ENCODE measurements around the gene ENGASE. TPM values are rescaled to one million over a fixed set of nuclear protein-coding genes. Genes with fewer than 3 reads are reported as not detected.
A peak's percentile ranks its signal among the peaks of the same experiment; 100 is the strongest.
"Not testable (repeated sequence)": the region's sequence is repeated elsewhere in the genome, so short reads cannot be mapped to it uniquely, and the experiment has no call there.

ENGASE gene
- total RNA-seq, 4 donors from 2014 or later = 8.3 to 46.5 (median 16.2) TPM

DNA sequence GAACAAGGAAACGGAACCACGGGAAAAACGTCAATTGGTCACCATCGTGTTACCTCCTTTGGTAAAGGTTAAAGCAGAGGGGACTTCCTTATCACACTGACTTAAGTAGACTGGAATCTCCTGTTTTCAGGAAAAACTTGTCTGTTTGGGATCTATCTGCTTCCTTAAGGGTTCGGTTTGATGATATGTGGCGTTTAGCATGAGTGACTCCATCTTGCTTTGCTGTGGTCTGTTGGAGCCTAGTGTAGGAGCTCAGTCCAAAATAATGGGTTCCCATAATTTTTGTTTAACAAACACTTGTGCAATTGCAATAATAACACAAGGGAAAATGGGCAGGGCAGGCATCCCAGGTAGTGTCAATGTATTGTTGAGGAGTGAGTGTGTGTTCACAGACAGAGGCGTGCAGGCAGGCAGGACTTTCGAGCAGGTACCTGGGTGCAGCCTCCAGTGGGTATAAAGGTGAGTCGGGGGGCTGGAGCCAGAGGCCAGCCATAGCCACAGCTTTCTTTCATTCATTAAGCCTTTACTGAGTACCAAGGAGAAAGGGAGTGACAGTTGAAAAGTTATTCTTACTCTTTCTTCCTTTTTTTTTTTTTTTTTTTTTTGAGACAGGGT is 4.3 kb upstream of the ENGASE start:
- Histone ChIP-seq H3K27ac (no peak overlapping the region), H3K27me3 (no peaks in the 10 kb centered on the region), H3K9me3 (no peaks in the 10 kb centered on the region), H3K4me1 (peaks cover 0 to 14% (median under 1%) of the 10 kb centered on the region in 3 donors), H3K36me3 (no peaks in the 10 kb centered on the region), H3K4me3 (no peak overlapping the region)
- 83 to 87% methylated on average over 7 to 9 of the region's 9 CpGs for WGBS, 2 donors (ENCODE audit: low coverage in 1 of 2)
- ATAC-seq = no peak
- no peak for TF ChIP-seq POLR2AphosphoS5 (IDR thresholded peaks at IDR 0.05)

DNA sequence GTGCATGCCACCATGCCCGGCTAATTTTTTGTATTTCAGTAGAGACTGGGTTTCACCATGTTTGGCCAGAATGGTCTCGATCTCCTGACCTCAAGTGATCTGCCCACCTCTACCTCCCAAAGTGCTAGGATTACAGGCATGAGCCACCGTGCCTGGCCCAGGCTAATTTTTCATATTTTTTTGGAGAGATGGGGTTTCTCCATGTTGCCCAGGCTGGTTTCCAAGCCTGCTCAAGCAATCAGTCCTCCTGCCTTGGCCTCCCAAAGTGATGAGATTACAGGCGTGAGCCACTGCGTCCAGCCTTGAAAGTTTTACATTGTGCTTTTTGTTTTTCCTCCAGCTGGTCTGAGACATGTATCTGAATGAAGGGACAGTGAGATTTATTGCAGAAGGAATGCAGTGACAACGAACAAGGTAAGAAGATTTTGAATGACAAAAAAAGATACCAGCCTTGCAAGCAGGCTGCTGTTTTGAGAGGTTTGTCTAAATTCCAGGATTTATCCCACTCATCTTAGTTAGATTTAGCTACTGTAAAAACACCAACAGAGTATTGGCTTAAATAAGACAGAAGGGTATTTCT is 3.4 kb upstream of the ENGASE start:
- Histone ChIP-seq H3K9me3 (no peaks in the 10 kb centered on the region), H3K36me3 (no peaks in the 10 kb centered on the region), H3K27ac (no peak overlapping the region), H3K27me3 (no peaks in the 10 kb centered on the region), H3K4me1 (peaks cover 0 to 23% (median 5%) of the 10 kb centered on the region in 3 donors), H3K4me3 (no peak overlapping the region)
- ATAC-seq = no peak
- TF ChIP-seq POLR2A (IDR thresholded peaks at IDR 0.05) = no peak
- no peak for TF ChIP-seq EP300 (IDR thresholded peaks at IDR 0.05)
- TF ChIP-seq CTCF (IDR thresholded peaks at IDR 0.05) = no peak
- no peak for TF ChIP-seq POLR2AphosphoS5 (IDR thresholded peaks at IDR 0.05)
- WGBS, 2 donors (ENCODE audit: low coverage in 1 of 2) = 80 to 86% methylated on average over 3 to 4 of the region's 6 CpGs

DNA sequence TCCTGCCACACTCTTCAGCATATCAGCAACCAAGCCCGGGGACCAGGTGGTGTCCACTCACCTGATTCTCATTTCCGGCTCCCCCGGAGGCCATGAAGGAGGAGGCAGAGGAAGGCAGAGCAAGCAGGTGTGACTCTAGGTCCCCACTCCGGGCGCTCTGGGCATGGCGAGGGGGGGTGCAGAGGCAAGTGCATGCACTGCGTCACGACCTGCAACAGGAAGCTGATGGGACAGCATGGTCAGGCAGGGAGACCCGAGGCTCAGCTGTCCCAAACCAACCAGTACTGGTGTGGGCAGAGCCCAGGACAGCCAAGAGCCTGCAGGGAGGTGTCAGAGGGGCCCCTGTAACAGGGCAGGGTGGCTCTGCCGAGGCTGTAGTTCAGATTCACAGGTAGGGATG is 2.1 kb upstream of the ENGASE start:
- Histone ChIP-seq H3K36me3 (peaks cover 0 to 4% of the 10 kb centered on the region in 2 donors), H3K27me3 (no peaks in the 10 kb centered on the region), H3K4me3 (no peak overlapping the region), H3K4me1 (peaks cover 0 to 34% (median 5%) of the 10 kb centered on the region in 3 donors), H3K27ac (no peak overlapping the region), H3K9me3 (no peaks in the 10 kb centered on the region)
- 80 to 95% methylated on average over 1 to 7 of the region's 10 CpGs for WGBS, 2 donors (ENCODE audit: low coverage in 1 of 2)
- TF ChIP-seq POLR2AphosphoS5 (IDR thresholded peaks at IDR 0.05) (no peak), POLR2A (IDR thresholded peaks at IDR 0.05) (no peak), CTCF (IDR thresholded peaks at IDR 0.05) (no peak), EP300 (IDR thresholded peaks at IDR 0.05) (no peak)
- no peak for ATAC-seq

GRCh38 chr17:79073016-79073705 is 1.5 kb upstream of the ENGASE start:
- H3K4me1 ChIP-seq = peaks cover 0 to 34% (median 5%) of the 10 kb centered on the region in 3 donors
- no peaks in the 10 kb centered on the region for H3K9me3 ChIP-seq
- no peak for ATAC-seq
- H3K27ac ChIP-seq = no peak overlapping the region
- no peak overlapping the region for H3K4me3 ChIP-seq
- TF ChIP-seq POLR2A (IDR thresholded peaks at IDR 0.05) = no peak
- 85 to 100% methylated on average over 1 to 4 of the region's 8 CpGs for WGBS, 2 donors (ENCODE audit: low coverage in 1 of 2)
- H3K36me3 ChIP-seq = peaks cover 0 to 10% of the 10 kb centered on the region in 2 donors
- H3K27me3 ChIP-seq = no peaks in the 10 kb centered on the region

- ATAC-seq = no peak
- H3K27ac ChIP-seq = no peak overlapping the region
Measured at GRCh38 chr17:79073706-79074088, 927 bp upstream of the ENGASE start.

GRCh38 chr17:79074121-79074648 is 439 bp upstream of the ENGASE start:
- not testable (repeated sequence) for H3K27me3 ChIP-seq, ATAC-seq, H3K9me3 ChIP-seq
- 25 to 100% methylated on average over 2 to 4 of the region's 22 CpGs for WGBS, 2 donors (ENCODE audit: low coverage in 1 of 2)
- Histone ChIP-seq H3K4me1 (peaks cover 0 to 34% (median 5%) of the 10 kb centered on the region in 3 donors), H3K36me3 (peaks cover 0 to 20% of the 10 kb centered on the region in 2 donors), H3K4me3 (peak overlapping the region in 1 of 2 donors; percentile 92), H3K27ac (peak overlapping the region in 3 of 4 donors; percentile 89 to 94 (median 90))

More at GRCh38 chr17:79073706-79074088, 927 bp upstream of the ENGASE start:
- Histone ChIP-seq H3K36me3 (peaks cover 0 to 16% of the 10 kb centered on the region in 2 donors), H3K4me1 (peaks cover 0 to 34% (median 5%) of the 10 kb centered on the region in 3 donors), H3K4me3 (no peak overlapping the region), H3K9me3 (no peaks in the 10 kb centered on the region), H3K27me3 (no peaks in the 10 kb centered on the region)
- no peak for TF ChIP-seq POLR2A (IDR thresholded peaks at IDR 0.05)
- TF ChIP-seq CTCF (IDR thresholded peaks at IDR 0.05) = no peak
- no peak for TF ChIP-seq EP300 (IDR thresholded peaks at IDR 0.05)
- TF ChIP-seq POLR2AphosphoS5 (IDR thresholded peaks at IDR 0.05) = no peak
- WGBS, 2 donors (ENCODE audit: low coverage in 1 of 2) = 100% methylated on average over 3 of the region's 6 CpGs; no CpG with 5 or more reads in 1 of the 2 donors
